ENCODE measurements around the gene ARHGAP45.

The ARHGAP45 gene

DNA sequence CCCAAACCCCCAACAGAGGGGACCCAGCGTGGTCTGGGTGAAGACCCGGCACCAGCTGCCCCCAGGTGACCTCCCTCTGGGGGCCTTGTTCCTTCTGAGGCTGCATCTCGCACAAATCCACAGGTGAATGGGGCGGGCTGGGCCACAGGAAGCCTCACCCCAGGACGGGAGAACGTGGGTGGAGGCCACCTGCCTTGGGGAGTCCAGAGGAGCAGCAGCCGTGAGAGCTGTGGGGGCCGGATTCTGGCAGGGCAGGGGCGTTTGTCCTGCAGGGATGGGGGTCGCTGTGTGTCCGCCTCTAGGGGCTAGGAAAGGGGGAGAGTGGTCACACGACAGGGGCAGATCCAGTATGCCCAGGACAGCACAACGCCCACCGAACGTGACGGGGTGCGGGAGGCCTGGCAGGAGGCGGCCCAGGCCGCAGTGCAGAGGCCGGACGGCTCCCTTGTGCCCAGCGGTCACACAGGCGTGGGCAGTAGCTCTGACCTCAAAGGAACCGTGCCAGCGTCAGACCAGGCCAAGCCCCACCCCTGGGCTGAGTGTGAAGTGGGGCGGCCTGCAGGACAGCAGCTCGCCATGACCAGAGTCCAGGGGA, 21.5 kb downstream of the ARHGAP45 start:
- DNase-seq (ENCODE audit: low read depth): no peak
- no peak for TF ChIP-seq CTCF (IDR thresholded peaks at IDR 0.05; ENCODE audit: insufficient read depth, low read depth, low read length, missing control alignments)
- H3K4me3 ChIP-seq (ENCODE audit: low read depth, low read length): no peak overlapping the region

DNA sequence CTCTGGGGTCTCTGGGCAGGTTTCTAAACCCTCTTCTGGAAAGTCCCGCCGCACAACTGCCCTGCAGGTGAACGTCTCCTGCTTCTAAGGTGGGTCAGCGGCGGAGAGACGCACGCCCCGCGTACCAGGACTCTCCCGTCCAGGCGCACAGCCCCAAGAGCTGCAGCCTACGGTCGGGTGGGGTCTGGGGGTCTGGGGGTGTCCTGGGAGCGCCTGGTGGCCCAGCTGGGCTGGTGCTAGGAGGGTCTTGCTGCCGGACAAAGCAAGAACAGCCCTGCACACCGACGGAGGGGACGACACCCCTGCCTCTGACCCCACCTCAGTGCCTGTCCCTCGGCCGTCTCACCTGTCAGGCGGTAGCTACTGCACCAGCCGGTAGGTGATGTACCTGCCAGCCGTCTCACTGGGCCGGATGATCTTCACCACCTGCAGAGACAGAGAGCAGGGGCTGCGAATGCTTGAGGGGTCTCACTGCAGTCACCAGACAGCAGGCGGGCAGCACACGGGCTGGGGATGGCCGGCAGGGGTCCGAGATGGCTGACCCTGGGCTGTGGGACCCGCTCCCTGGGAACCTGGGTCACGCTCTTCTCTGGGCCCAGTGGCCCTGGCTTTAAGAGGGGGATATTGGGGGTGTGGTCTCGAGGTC, 22.3 kb downstream of the ARHGAP45 start:
- no peak for TF ChIP-seq CTCF (IDR thresholded peaks at IDR 0.05; ENCODE audit: insufficient read depth, low read depth, low read length, missing control alignments)
- no peak for DNase-seq (ENCODE audit: low read depth)

GRCh38 chr19:1089891-1090290, 22.9 kb downstream of the ARHGAP45 start:
- H3K4me3 ChIP-seq (ENCODE audit: low read depth, low read length): no peak overlapping the region
- no peak for DNase-seq (ENCODE audit: low read depth)
- no peak for TF ChIP-seq CTCF (IDR thresholded peaks at IDR 0.05; ENCODE audit: insufficient read depth, low read depth, low read length, missing control alignments)

More for the DNA sequence above, 22.3 kb downstream of the ARHGAP45 start:
- H3K4me3 ChIP-seq (ENCODE audit: low read depth, low read length): no peak overlapping the region

DNA sequence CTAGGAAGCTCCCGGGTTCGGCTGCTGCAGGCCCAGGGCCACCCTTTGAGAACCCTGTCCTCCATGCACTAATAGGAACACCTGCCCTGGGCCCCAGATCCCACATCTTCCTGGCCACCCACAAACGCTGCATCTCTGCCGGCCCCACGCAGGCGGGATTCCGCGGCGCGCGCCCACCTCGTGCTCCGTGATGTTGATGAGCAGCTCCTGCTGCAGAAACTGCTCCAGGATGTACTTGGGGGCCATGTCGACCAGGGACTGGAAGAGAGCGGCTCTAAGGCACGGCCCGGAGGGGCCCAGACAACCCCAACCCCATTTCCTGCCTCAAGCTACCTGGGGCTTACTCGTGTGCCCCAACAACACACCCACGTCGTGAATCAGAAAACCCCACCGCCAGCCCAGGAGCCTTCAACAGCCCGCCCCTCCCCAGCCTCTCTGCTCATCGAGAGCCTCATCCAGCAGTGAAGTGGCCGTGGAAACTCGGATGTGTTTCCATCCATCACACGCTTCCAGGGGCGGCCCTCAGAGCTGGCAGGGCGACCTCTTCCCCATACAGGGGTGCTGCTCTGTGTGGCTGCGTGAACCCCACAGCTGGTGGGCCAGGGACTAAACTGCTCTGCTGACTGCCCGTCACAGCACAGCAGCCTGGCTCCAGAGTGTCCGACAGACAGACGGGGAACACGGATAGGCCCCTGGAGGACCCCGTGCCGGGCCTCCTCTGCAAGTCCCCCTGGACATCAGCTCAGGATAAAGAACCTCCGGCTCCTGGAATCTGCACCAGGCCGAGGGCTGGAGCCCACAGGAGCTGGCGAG, 24.0 kb downstream of the ARHGAP45 start:
- H3K4me3 ChIP-seq (ENCODE audit: low read depth, low read length): no peak overlapping the region
- no peak for DNase-seq (ENCODE audit: low read depth)
- no peak for TF ChIP-seq CTCF (IDR thresholded peaks at IDR 0.05; ENCODE audit: insufficient read depth, low read depth, low read length, missing control alignments)

DNA sequence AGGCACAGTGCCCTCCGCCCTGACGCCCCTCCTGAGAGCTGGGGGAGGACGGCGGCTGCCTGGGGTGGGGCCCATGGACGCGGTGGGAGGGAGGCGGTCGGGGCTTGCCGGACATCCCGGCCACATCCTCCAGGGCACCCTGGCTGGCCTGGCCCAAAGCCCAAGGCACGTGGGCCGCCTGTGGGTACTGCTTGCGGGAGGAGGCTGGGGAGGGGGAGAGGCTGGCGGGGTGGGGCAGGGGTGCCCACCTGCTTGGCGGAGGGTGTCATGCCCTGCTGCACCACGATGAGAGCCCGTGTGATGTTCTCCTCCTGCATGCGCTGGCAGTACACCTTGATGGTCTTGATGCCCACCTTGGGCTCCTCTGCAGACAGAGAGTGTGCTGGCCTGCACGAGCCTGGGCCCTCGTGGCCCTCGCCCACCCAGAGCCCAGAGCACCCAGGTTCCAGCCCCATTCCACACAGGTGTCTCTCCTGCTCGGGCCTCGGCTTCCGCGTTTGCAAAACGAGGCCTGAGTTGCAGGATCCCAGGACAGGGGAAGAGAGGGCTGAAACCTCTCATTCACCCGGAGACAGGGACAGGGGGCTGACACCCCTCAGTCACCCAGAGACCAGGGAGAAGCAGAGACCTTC, 24.7 kb downstream of the ARHGAP45 start:
- no peak overlapping the region for H3K4me3 ChIP-seq (ENCODE audit: low read depth, low read length)
- DNase-seq (ENCODE audit: low read depth): no peak
- TF ChIP-seq CTCF (IDR thresholded peaks at IDR 0.05; ENCODE audit: insufficient read depth, low read depth, low read length, missing control alignments): no peak

DNA sequence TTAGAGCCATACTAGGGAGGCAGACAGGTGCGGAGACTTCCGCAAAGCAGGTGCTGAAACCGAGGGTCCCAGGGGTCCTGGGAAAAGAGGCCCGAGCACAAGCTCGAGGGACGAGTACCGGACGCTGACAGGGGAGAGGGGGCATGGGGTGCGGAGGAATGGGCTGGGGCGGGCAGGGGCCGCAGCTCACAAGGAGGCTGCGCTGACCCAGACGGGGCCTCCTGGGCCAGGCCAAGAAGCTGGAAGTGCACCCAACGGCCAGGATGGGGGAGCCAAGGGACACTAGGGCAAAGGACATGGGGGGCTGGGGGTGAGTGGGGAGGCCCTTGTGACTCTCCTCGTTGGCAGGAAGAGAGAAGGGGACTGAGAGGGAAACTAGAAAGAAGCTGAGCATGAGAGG, 26.4 kb downstream of the ARHGAP45 start:
- H3K4me3 ChIP-seq (ENCODE audit: low read depth, low read length): no peak overlapping the region
- no peak for TF ChIP-seq CTCF (IDR thresholded peaks at IDR 0.05; ENCODE audit: insufficient read depth, low read depth, low read length, missing control alignments)
- no peak for DNase-seq (ENCODE audit: low read depth)
